Heart left ventricle (tissue), 13 donors: ENCODE results near the gene SORBS1.

Experiments
- POLR2A ChIP-seq, 2 donors: fragments of 450-650 bp; IDR thresholded peaks; one replicate each; pipeline ENCODE4 v1.6.1; 2017; ENCODE audit warnings: antibody characterized with exemption in 2 of 2, mild to moderate bottlenecking in 2 of 2, moderate library complexity in 2 of 2
- TF ChIP-seq, protein P1 (sequence below), 12 donors: fragments of 200-600 bp; sonication (generic) in 4 of 12; IDR thresholded peaks; one replicate each; pipeline versions ENCODE4 v1.5.0 to v1.8.0; 2018 to 2022; ENCODE audit warnings: antibody characterized with exemption in 12 of 12, mild to moderate bottlenecking in 5 of 12
- donor health status: ischemic (EF 13 %, LVEDD 7.1; RV severe dilation, severe dysfunction).
- donor health status: DM: no; HTN: yes; CAD: no.
- donor health status: DM: no; HTN: no; CAD: no.
- donor health status: ischemic (EF 25% LVEDD 6.9; RV normal size, moderate dysfunction).
- donor health status: ischemic (EF 25% LVEDD 5.7; RV mildly dilated, moderate dysfunction).
- donor health status: ischemic (EF 35%, LVEDD 5.7; RV mildly dilated, moderate dysfunction).
- donor health status: nonischemic (EF 11% LVEDD 7.7; RV severe dilation, severe dysfunction).
- donor health status: DM: yes; HTN: yes; CAD: no.
- donor health status: PGD.
- donor health status: ischemic (EF 29% LVEDD 5.4; RV normal size, mild dysfunction).
- donor health status: nonischemic (EF 23%, LVEDD 6.1; RV moderate dilation, normal function).

DNA sequence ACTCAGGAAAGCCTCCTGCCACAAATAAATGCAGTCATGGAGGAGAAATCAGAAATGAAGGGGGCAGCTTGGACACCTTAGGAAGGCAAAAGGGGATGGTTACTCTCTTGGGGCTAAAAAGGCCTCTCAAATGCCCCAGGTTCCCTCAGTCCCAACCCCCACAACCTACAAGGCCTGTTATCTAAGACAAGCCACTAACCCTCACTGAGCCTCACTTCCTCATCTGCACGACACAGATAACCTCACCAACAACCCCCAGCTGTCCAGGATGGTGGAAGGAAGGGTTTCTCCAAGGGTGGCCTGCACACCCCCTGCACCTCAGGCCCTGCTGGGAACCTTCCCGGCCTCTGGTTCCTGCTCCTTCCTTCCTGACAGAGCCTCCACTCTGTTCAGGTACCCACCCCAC lies 29.2 kb downstream of the SORBS1 start:
- TF ChIP-seq, protein P1, sequence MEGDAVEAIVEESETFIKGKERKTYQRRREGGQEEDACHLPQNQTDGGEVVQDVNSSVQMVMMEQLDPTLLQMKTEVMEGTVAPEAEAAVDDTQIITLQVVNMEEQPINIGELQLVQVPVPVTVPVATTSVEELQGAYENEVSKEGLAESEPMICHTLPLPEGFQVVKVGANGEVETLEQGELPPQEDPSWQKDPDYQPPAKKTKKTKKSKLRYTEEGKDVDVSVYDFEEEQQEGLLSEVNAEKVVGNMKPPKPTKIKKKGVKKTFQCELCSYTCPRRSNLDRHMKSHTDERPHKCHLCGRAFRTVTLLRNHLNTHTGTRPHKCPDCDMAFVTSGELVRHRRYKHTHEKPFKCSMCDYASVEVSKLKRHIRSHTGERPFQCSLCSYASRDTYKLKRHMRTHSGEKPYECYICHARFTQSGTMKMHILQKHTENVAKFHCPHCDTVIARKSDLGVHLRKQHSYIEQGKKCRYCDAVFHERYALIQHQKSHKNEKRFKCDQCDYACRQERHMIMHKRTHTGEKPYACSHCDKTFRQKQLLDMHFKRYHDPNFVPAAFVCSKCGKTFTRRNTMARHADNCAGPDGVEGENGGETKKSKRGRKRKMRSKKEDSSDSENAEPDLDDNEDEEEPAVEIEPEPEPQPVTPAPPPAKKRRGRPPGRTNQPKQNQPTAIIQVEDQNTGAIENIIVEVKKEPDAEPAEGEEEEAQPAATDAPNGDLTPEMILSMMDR (IDR thresholded peaks at IDR 0.05) = no peak
- no peak for TF ChIP-seq POLR2A (IDR thresholded peaks at IDR 0.05)
